CD4-positive, CD25-positive, alpha-beta regulatory T cell (primary cell): ENCODE results near the gene CCNY. TPM values are rescaled to one million over a fixed set of nuclear protein-coding genes. Genes with fewer than 3 reads are reported as not detected.

Experiments
- ATAC-seq, 2 donors: fragments of 150-1000 bp; cut with Tn5 transposase; one replicate each; pipeline ENCODE4 v1.10.0; 2021; ENCODE audit warnings: low read depth in 2 of 2, moderate number of reproducible peaks in 2 of 2, moderate library complexity in 1 of 2
- DNase-seq, 3 donors: peaks; one replicate each; pipeline versions ENCODE4 v3.0.0 to v3.0.0-alpha.2; 2012 to 2022; ENCODE audit warnings: mixed read lengths in 1 of 3
- H3K27ac ChIP-seq: one replicate; pipeline ENCODE4 v1.7.0; 2013; ENCODE audit warnings: mild to moderate bottlenecking, low read length; ENCODE audit not compliant: insufficient read depth, poor library complexity, severe bottlenecking
- H3K27me3 ChIP-seq: one replicate; pipeline ENCODE4 v1.7.0; 2013; ENCODE audit warnings: low read length; ENCODE audit not compliant: control insufficient read depth, insufficient read depth
- H3K36me3 ChIP-seq: one replicate; pipeline ENCODE4 v1.7.0; 2013; ENCODE audit warnings: mild to moderate bottlenecking, low read length, moderate library complexity; ENCODE audit not compliant: control insufficient read depth, insufficient read depth
- H3K4me1 ChIP-seq: 2 replicates; pipeline ENCODE4 v1.7.0; 2013; ENCODE audit warnings: mild to moderate bottlenecking, low read length; ENCODE audit not compliant: insufficient read depth, control insufficient read depth, poor library complexity, severe bottlenecking
- H3K4me3 ChIP-seq: one replicate; pipeline ENCODE4 v1.7.0; 2013; ENCODE audit warnings: low read depth, mild to moderate bottlenecking, low read length, moderate library complexity
- H3K9me3 ChIP-seq, 2 experiments: 1 replicate in 1 of 2; 2 replicates in 1 of 2; pipeline ENCODE4 v1.7.0; 2013; ENCODE audit warnings: low read length in 2 of 2, mild to moderate bottlenecking in 1 of 2, moderate library complexity in 1 of 2; ENCODE audit not compliant: control insufficient read depth in 2 of 2
- H3K27ac Mint-ChIP-seq, 3 donors: one replicate each; pipeline ENCODE4 v1.8.0; 2020 to 2022; ENCODE audit warnings: mild to moderate bottlenecking in 3 of 3, mixed read lengths in 3 of 3, moderate library complexity in 2 of 3
- H3K27me3 Mint-ChIP-seq: one replicate; pipeline ENCODE4 v1.8.0; 2022; ENCODE audit warnings: mild to moderate bottlenecking, mixed read lengths
- H3K36me3 Mint-ChIP-seq: one replicate; pipeline ENCODE4 v1.8.0; 2020; ENCODE audit warnings: mixed read lengths
- H3K4me1 Mint-ChIP-seq, 4 donors: one replicate each; pipeline ENCODE4 v1.8.0; 2020 to 2022; ENCODE audit warnings: mixed read lengths in 4 of 4, mild to moderate bottlenecking in 1 of 4
- H3K4me3 Mint-ChIP-seq, 4 donors: one replicate each; pipeline ENCODE4 v1.8.0; 2020 to 2022; ENCODE audit warnings: mild to moderate bottlenecking in 4 of 4, mixed read lengths in 4 of 4, moderate library complexity in 3 of 4
- H3K9me3 Mint-ChIP-seq, 7 donors: one replicate each; pipeline ENCODE4 v1.8.0; 2020 to 2022; ENCODE audit warnings: mixed read lengths in 7 of 7, mild to moderate bottlenecking in 3 of 7, moderate library complexity in 2 of 7
- polyA plus RNA-seq, 4 donors: library from polyadenylated mRNA; unstranded; fragments of 300-500 nt; fragmentation: Illumina TruSeq; gene quantifications; one replicate each; pipeline ENCODE4 v1.2.3, GENCODE V29; 2021
- total RNA-seq: library from RNA; stranded (reverse); gene quantifications from one replicate; pipeline ENCODE4 v1.2.3, GENCODE V29; 2022

CCNY gene
- total and polyA plus RNA-seq, 5 donors from 2014 or later = 6.4 to 58.3 (median 13.1) TPM

GRCh38 chr10:35324196-35324595 lies 12.1 kb upstream of the CCNY start:
- H3K4me1 ChIP-seq = no peaks in the 10 kb centered on the region
- Mint-ChIP-seq H3K27ac (no peak overlapping the region), H3K36me3 (peaks cover 22% of the 10 kb centered on the region), H3K9me3 (peaks cover 0 to 5% (median 0%) of the 10 kb centered on the region in 7 donors), H3K4me3 (no peak overlapping the region), H3K4me1 (peaks cover 8 to 33% (median 19%) of the 10 kb centered on the region in 4 donors), H3K27me3 (no peaks in the 10 kb centered on the region)
- peaks cover 10% of the 10 kb centered on the region for H3K36me3 ChIP-seq
- no peak for ATAC-seq
- no peak overlapping the region for H3K27ac ChIP-seq
- H3K27me3 ChIP-seq = no peaks in the 10 kb centered on the region
- no peak for DNase-seq
- H3K9me3 ChIP-seq = peaks cover 4 to 6% of the 10 kb centered on the region in 2 experiments
- no peak overlapping the region for H3K4me3 ChIP-seq

GRCh38 chr10:35326466-35327235 lies 9.7 kb upstream of the CCNY start:
- peaks cover 0 to 5% (median 0%) of the 10 kb centered on the region in 7 donors for H3K9me3 Mint-ChIP-seq
- ATAC-seq = no peak

GRCh38 chr10:35327790-35328403 lies 8.4 kb upstream of the CCNY start:
- peaks cover 13% of the 10 kb centered on the region for H3K36me3 Mint-ChIP-seq
- H3K4me3 Mint-ChIP-seq = peak overlapping the region in 1 of 4 donors; percentile 12
- H3K27me3 ChIP-seq = no peaks in the 10 kb centered on the region
- H3K4me1 ChIP-seq = no peaks in the 10 kb centered on the region
- H3K4me1 Mint-ChIP-seq = peaks cover 20 to 57% (median 37%) of the 10 kb centered on the region in 4 donors
- H3K9me3 Mint-ChIP-seq = peaks cover 0 to 1% (median 0%) of the 10 kb centered on the region in 7 donors
- H3K27ac Mint-ChIP-seq = peak overlapping the region in 2 of 3 donors; percentile 10 to 53
- H3K36me3 ChIP-seq = peaks cover 2% of the 10 kb centered on the region
- peaks cover 0 to 3% of the 10 kb centered on the region in 2 experiments for H3K9me3 ChIP-seq
- no peak for ATAC-seq
- H3K4me3 ChIP-seq = no peak overlapping the region
- H3K27ac ChIP-seq = no peak overlapping the region
- no peak for DNase-seq
- no peaks in the 10 kb centered on the region for H3K27me3 Mint-ChIP-seq

More at GRCh38 chr10:35326466-35327235, 9.7 kb upstream of the CCNY start:
- peaks cover 16 to 47% (median 33%) of the 10 kb centered on the region in 4 donors for H3K4me1 Mint-ChIP-seq
- Histone ChIP-seq H3K4me3 (no peak overlapping the region), H3K9me3 (peaks cover 4 to 6% of the 10 kb centered on the region in 2 experiments), H3K27ac (no peak overlapping the region), H3K36me3 (peaks cover 2% of the 10 kb centered on the region), H3K4me1 (no peaks in the 10 kb centered on the region), H3K27me3 (no peaks in the 10 kb centered on the region)
- H3K4me3 Mint-ChIP-seq = no peak overlapping the region
- no peak for DNase-seq
- H3K36me3 Mint-ChIP-seq = peaks cover 20% of the 10 kb centered on the region
- H3K27ac Mint-ChIP-seq = no peak overlapping the region
- no peaks in the 10 kb centered on the region for H3K27me3 Mint-ChIP-seq

- Mint-ChIP-seq H3K4me1 (peaks cover 24 to 61% (median 40%) of the 10 kb centered on the region in 4 donors), H3K4me3 (peak overlapping the region in 1 of 4 donors; percentile 12), H3K27me3 (no peaks in the 10 kb centered on the region), H3K9me3 (no peaks in the 10 kb centered on the region), H3K36me3 (peaks cover 13% of the 10 kb centered on the region), H3K27ac (peak overlapping the region; percentile 4 to 53 (median 10))
- Histone ChIP-seq H3K36me3 (peaks cover 2% of the 10 kb centered on the region), H3K4me1 (no peaks in the 10 kb centered on the region), H3K27me3 (no peaks in the 10 kb centered on the region), H3K27ac (no peak overlapping the region), H3K4me3 (no peak overlapping the region), H3K9me3 (no peaks in the 10 kb centered on the region)
- ATAC-seq (no peak), DNase-seq (no peak)
Measured at GRCh38 chr10:35328404-35329037, 7.8 kb upstream of the CCNY start.

- Mint-ChIP-seq H3K4me1 (peaks cover 32 to 63% (median 46%) of the 10 kb centered on the region in 4 donors), H3K27ac (peak overlapping the region in 1 of 3 donors; percentile 37), H3K36me3 (peaks cover 15% of the 10 kb centered on the region), H3K9me3 (no peaks in the 10 kb centered on the region), H3K4me3 (peak overlapping the region in 1 of 4 donors; percentile 8), H3K27me3 (no peaks in the 10 kb centered on the region)
- Histone ChIP-seq H3K9me3 (no peaks in the 10 kb centered on the region), H3K27me3 (no peaks in the 10 kb centered on the region), H3K36me3 (peaks cover 2% of the 10 kb centered on the region), H3K4me3 (no peak overlapping the region), H3K27ac (no peak overlapping the region), H3K4me1 (peaks cover 5% of the 10 kb centered on the region)
- ATAC-seq (no peak), DNase-seq (no peak)
Measured at GRCh38 chr10:35329520-35329919, 6.8 kb upstream of the CCNY start.

GRCh38 chr10:35331894-35332640 lies 4.2 kb upstream of the CCNY start:
- Histone ChIP-seq H3K36me3 (no peaks in the 10 kb centered on the region), H3K4me3 (no peak overlapping the region), H3K27me3 (no peaks in the 10 kb centered on the region), H3K9me3 (no peaks in the 10 kb centered on the region), H3K27ac (no peak overlapping the region), H3K4me1 (peaks cover 16% of the 10 kb centered on the region)
- H3K9me3 Mint-ChIP-seq = no peaks in the 10 kb centered on the region
- H3K4me3 Mint-ChIP-seq = peak overlapping the region in 2 of 4 donors; percentile 6 to 13
- peak overlapping the region in 1 of 3 donors; percentile 29 for H3K27ac Mint-ChIP-seq
- H3K27me3 Mint-ChIP-seq = no peaks in the 10 kb centered on the region
- H3K4me1 Mint-ChIP-seq = peaks cover 33 to 72% (median 47%) of the 10 kb centered on the region in 4 donors
- H3K36me3 Mint-ChIP-seq = peaks cover 15% of the 10 kb centered on the region
- DNase-seq (no peak), ATAC-seq (no peak)

- Mint-ChIP-seq H3K4me1 (peaks cover 40 to 74% (median 54%) of the 10 kb centered on the region in 4 donors), H3K27ac (peak overlapping the region; percentile 65 to 76 (median 70)), H3K27me3 (no peaks in the 10 kb centered on the region), H3K9me3 (no peaks in the 10 kb centered on the region), H3K4me3 (peak overlapping the region; percentile 62 to 92 (median 78)), H3K36me3 (peaks cover 15% of the 10 kb centered on the region)
- ATAC-seq (no peak), DNase-seq (no peak)
- Histone ChIP-seq H3K27me3 (no peaks in the 10 kb centered on the region), H3K4me3 (no peak overlapping the region), H3K4me1 (peaks cover 37% of the 10 kb centered on the region), H3K9me3 (no peaks in the 10 kb centered on the region), H3K27ac (no peak overlapping the region), H3K36me3 (no peaks in the 10 kb centered on the region)
Measured at GRCh38 chr10:35334297-35334696, 2.0 kb upstream of the CCNY start.
